Stimulated activated CD8-positive, alpha-beta memory T cell treated with anti-CD3 and anti-CD28 coated beads, Interleukin-4, amount 100 ng/mL, for 48 hours (primary cell): ENCODE results near the gene SELENOM.
"Not testable (repeated sequence)": the region's sequence is repeated elsewhere in the genome, so short reads cannot be mapped to it uniquely, and the experiment has no call there.

Experiments
- DNase-seq: peaks from one replicate; pipeline ENCODE4 v3.0.0-alpha.2; 2020

The SELENOM gene

GRCh38 chr22:31089160-31090100, 17.9 kb downstream of the SELENOM start:
- peak; percentile 52 for DNase-seq

- no peak for DNase-seq
These were observed 19.0 kb downstream of the SELENOM start for GRCh38 chr22:31088233-31088986.

- DNase-seq, result no peak
These were observed 19.6 kb downstream of the SELENOM start for GRCh38 chr22:31087744-31088215.

- no peak for DNase-seq
These were observed 20.6 kb downstream of the SELENOM start for GRCh38 chr22:31086703-31087330.

- no peak for DNase-seq
These were observed 21.4 kb downstream of the SELENOM start for GRCh38 chr22:31085928-31086327.

- no peak for DNase-seq
These were observed 21.9 kb downstream of the SELENOM start for GRCh38 chr22:31085493-31085824.

- peak; percentile 93 for DNase-seq
These were observed 22.4 kb downstream of the SELENOM start for GRCh38 chr22:31084811-31085492.

- no peak for DNase-seq
These were observed 23.2 kb downstream of the SELENOM start for GRCh38 chr22:31083923-31084810.

- DNase-seq, result no peak
These were observed 24.0 kb downstream of the SELENOM start for GRCh38 chr22:31083377-31083768.

GRCh38 chr22:31082606-31083376, 24.6 kb downstream of the SELENOM start:
- peak; percentile 85 for DNase-seq

- DNase-seq, result peak; percentile 56
These were observed 25.3 kb downstream of the SELENOM start for GRCh38 chr22:31081963-31082605.

GRCh38 chr22:31080848-31081649, 26.3 kb downstream of the SELENOM start, which contains the start of gene SMTN:
Gene SMTN, plus strand, starts transcription at chr22:31081318. Its CDS starts 1,941 bp downstream, at chr22:31083259.
- DNase-seq, result peak; percentile 96

- DNase-seq, result no peak
These were observed 27.1 kb downstream of the SELENOM start for GRCh38 chr22:31080164-31080847.

GRCh38 chr22:31079095-31079642, 28.2 kb downstream of the SELENOM start:
- DNase-seq, result no peak

- not testable (repeated sequence) for DNase-seq
These were observed 29.0 kb downstream of the SELENOM start for GRCh38 chr22:31078389-31078788.

- DNase-seq, result no peak
These were observed 29.7 kb downstream of the SELENOM start for GRCh38 chr22:31077681-31078080.

- DNase-seq, result no peak
These were observed 31.4 kb downstream of the SELENOM start for GRCh38 chr22:31075961-31076360.

- DNase-seq, result not testable (repeated sequence)
These were observed 33.7 kb downstream of the SELENOM start for GRCh38 chr22:31073545-31074145.
